ENCODE measurements around the gene PTPRN2.
"Not testable (repeated sequence)": the region's sequence is repeated elsewhere in the genome, so short reads cannot be mapped to it uniquely, and the experiment has no call there.

The PTPRN2 gene

DNA sequence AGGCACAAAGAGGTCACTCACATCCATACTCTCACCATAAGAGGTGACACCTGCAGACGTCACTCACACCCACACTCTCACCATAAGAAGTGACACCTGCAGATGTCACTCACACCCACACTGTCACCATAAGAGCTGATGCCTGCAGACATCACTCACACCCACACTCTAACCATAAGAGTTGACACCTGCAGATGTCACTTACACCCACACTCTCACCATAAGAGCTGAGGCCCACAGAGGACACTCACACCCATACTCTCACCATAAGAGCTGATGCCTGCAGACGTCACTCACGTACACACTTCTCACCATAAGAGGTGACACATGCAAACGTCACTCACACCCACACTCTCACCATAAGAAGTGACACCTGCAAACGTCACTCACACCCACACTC, 255.1 kb downstream of the PTPRN2 start:
- DNase-seq, result not testable (repeated sequence)

DNA sequence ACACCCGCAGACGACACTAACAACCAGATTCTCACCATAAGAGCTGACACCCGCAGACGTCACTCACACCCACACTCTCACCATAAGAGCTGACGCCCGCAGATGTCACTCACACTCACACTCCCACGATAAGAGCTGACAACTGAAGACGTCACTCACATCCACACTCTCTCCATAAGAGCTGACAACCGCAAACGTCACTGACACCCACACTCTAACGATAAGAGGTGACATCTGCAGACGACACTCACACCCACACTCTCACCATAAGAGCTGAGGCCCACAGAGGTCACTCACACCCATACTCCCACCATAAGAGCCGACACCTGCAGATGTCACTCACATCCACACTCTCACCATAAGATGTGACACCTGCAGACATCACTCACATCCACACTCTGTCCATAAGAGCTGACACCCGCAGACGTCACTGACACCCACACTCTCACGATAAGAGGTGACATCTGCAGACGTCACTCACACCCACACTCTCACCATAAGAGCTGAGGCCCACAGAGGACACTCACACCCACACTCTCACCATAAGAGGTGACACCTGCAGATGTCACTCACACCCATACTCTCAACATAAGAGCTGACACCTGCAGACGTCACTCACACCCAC, 255.7 kb downstream of the PTPRN2 start:
- not testable (repeated sequence) for DNase-seq

DNA sequence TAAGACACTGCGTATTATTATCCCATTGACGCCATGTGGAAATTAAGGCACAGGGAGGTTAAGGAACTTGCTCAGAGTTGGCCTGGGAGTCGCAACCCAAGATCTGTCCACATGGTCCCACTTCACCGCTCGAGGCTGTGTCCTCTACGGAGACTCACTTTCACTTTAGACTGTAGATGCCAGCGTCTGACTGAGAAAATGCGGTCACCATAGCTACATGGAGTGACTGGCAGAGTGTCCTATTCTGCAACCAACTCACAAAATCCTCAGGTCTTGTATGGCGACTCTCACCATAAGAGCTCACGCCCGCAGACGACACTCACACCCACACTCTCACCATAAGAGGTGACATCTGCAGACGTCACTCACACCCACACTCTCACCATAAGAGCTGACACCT, 257.9 kb downstream of the PTPRN2 start:
- DNase-seq, result no peak

DNA sequence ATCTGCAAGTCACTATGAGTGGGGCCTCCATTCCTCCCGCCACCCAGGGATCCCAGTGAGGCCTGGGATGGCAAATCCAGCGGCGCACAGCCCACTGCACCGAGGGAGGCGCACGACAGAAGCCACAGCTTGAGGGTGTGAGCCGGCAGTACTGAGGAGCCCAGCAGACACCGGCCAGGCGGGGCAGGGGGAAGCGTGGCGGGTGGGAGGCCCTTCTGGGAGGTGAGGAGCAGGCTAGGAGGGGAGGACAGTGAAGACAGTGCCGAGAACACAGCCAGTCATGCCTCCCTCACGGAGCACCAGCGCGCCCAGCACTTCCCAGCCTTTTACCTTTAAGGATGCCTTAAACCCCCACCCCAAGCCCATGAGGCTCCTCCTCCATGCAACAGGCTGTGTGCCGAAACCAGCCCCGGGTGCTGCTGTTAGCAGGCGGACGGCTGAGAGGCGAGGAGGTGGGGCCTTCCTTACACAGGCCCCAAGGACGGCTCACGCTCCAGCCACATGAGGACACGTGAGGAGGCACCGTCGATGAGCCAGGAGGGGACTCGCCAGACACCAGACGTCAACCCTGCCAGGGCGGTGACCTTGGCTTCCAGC, 258.5 kb downstream of the PTPRN2 start:
- DNase-seq, result no peak

DNA sequence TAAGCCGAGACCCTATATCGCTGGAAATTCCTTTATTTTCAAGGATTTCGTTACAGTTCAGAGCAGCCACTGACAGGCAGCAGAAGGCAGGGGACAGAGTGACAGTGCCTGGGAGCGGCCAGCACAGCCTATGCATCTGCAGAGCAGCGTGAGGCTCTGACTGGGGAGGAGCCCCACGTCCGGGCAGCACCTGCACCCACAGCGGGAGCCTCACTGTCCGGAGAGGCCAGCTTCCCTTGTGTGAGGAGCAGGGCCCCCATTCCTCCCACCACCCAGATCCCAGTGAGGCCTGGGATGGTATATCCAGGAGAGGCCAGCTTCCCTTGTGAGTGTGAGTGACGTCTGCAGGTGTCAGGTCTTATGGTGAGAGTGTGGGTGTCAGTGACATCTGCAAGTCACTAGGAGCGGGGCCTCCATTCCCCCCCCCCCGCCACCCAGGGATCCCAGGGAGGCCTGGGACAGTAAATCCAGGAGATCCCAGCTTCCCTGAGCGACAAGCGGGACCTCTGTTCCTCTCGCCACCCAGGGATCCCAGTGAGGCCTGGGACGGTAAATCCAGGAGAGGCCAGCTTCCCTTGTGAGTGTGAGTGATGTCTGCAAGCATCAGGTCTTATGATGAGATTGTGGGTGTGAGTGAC, 259.1 kb downstream of the PTPRN2 start:
- no peak for DNase-seq

DNA sequence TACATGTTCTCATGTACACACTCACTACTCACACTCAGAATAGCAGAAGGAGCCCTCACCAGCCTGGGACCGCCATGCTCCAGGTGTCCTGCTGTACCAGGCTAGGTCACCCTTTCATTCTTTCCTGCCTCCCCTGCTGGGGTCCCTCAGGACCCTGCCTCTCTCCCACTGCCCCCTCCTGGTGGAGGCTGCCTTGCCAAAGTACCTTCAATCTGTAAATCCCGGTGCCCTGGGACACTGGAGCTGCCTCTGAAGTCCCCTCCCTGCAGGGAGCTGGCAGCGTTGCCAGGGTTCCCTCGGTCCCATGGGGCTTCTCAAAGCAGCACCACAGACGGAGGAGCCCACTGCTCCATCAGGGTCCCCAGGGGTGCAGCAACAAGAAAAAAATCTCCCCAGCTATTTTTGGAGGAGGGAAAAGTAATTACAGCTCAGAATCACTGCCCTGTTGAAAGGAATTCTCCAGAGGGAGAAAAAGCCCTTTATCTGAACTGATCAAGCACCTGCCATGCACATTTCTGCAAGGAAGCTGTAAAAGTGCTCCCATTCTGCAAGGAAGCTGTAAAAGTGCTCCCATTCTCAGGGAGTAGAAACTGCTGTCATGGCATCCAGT, 259.9 kb downstream of the PTPRN2 start:
- DNase-seq, result no peak

DNA sequence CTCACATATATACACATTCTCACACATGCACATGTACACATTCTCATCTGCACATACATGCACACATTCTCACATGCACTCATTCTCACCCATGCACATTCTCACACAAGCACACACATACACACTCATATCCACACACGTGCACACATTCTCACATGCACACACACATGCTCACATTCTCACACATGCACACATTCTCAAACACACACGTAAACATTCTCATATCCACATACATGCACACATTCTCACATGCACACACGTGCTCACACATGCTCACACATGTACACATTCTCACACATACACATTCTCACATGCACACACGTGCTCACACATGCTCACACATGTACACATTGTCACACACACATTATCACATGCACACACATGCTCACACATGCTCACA, 260.6 kb downstream of the PTPRN2 start:
- DNase-seq, result no peak

DNA sequence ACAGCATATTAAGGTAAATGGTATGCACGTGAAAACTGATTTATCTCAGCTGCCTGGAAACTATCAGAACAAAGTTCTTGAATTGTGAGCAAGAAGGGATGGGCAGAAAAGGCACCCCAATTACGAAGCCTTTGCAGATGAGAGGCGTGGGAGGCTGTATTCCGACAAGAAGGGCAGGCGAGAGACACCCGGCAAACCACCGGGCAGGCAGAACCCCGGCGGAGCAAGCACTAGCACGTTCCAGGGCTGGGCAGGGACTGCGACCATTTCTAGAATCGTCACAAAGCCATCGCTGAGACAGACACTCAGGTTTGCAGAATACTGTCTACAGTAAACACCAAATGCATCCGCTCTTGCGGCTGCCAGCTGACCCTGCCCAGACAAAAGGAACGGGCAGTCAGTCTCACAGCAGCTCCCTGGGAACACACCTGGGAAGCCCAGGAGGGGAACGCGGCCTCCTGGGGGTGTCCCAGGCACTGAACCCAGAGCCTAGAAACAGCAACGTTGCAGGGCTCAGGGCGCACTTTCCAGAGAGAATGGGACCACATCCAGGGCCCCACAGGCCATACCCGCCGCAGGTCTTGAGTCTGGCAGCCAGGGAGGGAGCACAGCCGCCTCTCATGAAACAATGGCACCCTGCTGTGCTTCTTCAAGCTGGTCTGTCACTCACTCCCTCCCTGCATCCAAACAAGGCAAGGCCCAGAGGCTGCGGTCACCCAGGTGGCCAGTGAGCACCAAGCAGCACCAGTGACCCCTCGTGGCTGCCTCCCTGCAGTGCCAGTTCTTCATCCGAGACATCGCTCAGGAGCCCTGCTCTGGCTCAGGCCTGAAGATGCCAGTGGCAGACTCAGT, 261.9 kb downstream of the PTPRN2 start:
- no peak for DNase-seq

DNA sequence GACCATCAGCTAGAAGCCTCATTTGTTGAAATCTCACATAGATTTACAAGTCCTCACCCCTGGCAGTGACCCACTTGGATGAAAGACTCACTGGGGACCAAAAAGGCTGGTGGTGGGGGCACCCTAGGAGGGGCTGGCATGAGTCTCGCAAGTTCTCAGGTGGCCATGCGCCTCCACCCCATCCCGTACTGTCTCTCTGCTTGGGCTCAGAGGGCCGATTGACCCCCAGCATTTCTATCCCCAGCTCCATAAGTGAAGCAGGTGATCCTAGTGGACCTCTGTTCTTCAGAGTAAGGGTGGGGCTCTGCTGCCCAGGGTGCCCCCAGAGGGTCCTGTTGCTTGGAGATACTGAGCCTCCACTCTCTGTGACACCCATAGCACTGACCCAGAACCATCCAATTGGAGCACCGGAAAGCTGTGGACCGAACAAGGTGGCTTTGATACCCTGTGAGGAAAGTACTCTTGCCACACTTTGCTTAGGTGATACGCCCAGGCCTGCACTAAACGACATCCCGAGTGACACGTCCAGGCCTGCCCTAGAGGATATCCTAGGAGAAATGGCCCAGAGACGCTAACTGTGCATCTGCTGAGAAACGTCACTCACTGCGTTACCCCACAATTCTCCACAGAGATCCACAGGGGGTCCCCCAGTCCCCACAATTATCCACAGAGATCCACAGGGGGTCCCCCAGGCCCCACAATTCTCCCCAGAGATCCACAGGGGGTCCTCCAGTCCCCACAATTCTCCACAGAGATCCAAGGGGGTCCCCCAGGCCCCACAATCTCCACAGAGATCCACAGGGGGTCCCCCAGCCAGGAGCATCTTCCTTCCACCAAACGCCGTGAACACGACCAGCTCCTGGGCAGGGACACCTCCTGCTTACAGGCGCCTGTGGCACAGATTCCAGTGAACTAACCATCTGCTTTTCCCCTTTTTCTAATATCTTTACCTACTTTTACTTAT, 262.9 kb downstream of the PTPRN2 start:
- DNase-seq, result no peak

DNA sequence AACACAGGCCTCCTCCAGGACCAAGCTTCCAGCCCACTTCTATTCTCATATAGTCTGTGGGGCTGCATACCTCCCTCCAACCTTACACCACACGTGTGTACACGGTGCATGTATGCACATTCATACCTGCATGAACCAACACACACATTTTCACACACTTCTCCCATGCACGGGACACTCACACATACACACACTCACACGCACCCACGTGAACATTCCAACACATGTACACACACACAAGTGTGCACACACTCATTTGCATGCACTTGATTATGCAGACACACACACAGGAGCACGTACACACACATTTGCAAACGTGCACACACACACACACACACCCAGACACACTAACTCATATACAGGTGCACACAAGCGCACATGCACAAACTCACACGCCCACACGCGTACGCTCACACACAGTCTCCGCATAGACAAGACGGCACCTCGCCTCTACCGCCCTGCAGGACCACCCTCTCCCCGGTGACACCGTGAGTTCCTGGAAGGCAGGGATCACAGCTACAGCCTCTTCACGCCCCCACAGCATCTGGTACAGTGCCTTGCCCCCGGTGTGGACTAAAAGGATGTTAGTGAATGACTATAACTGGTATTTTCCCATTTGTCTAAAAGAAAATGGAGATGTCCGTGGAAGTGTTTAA, 263.8 kb downstream of the PTPRN2 start:
- no peak for DNase-seq

DNA sequence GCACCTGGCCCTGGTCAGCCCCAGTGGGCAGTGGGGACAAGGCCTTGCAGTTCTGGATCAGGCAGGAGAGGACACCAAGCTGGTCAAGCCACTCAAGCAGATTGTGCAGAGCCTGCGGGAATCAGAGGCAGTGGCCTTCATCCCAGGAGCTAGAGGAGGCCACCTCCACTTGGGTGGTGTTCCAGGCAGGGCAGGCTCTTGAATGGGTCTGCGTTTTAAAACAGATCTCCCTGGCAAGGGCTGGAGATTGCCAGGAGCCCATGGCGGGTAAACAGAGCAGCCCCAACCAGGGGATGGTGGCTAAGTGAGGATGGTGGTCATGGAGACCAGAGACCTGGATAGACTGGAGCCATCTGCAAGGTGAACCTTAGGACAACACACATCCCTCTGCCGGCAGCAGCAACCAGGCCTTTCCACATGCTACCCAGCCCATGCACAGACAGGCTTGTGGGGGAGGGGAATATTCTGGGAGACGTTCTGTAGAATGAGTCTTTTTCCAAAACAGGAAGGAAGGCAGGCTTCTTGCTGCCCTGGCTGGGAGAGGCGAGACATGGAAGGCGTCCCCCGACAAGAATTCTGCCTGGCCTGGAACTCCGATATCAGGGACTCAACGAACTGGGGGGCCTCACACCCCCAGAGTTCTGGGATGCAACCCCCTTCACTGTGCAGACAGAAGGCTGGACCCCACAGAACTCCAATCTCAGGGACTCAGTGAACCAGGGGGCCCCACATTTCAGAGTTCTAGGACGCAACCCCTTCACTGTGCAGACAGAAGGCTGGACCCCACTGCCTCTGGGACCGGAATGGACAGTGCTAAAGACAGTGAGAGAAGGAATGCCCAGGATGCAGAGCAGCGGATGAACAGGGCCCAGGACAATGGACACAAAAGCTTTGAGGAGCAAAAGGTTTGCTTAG, 264.8 kb downstream of the PTPRN2 start:
- DNase-seq, result no peak

DNA sequence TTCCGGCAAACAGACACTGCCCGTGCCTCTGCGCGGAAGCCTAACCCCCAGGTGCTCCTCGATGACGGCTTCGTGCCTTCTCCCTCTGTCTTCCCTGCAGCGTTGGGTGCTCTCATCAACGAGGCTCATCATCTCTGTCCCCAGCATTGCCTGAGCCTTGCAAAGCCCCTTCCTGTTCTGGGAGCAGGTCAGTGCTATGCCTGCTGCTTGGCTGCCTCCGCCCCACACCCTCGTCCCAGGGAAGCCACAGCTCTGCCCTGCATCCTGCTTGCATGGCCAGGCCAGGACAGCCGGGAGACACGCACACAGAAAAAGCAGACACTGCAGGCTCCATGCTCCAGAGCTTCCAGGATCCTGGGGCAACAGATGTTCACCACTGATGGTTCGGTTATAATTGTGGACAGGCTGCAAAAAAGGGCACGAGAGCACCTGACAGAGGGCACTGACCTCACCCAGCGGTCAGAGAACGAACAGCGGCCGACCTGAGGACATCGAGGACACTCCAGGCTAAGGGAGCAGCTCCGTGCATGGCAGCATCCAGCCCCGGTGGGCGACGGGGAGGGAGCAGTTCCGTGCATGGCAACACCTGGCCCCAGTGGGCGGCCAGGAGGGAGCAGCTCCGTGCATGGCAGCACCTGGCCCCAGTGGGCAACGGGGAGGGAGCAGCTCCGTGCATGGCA, 265.5 kb downstream of the PTPRN2 start:
- no peak for DNase-seq

DNA sequence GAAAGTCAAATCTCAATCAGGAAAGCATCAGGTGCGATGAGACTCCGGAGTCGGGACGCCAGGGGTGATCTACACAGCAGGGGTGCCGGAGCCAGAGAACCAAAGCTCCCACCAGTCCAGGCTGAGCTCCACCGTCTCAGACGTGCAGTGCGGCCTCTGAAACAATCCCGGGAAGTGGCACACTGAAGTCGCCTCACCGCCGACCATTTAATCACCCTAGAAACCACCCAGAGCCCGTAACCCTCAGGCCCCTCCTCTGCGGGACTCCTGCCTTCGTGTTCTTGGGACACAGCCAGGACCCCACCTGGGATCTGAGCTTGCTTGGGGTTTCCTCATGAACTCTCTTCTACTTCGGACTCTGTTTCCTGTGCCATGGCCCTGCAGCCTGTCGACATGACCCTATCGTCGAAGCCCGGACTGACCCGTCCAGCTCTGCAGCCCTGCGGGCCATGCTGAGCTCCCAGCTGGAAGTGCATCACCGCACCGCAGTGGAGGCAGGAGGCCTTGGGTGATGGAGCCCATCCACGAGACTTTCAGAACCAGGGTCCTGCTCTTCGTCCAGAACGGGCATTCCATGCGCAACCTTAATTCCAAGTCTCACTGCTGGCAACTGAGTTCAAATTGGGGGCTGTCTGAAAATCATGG, 266.4 kb downstream of the PTPRN2 start:
- no peak for DNase-seq

DNA sequence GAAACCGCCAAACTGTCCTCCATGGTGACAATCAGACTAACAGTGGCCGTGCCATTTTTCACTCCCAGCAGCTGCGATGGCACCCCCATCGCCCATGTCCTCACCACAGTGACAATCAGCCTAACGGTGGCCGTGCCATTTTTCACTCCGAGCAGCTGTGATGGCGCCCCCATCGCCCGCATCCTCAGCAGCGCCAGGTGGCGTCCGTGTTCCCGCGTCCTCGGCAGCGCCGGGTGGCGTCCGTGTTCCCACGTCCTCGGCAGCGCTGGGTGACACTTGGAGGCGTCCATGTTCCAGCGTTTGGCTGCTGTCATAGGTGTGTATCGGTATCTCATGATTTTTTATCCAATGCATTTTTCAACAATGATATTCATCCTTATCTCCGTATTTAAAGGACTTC, 267.3 kb downstream of the PTPRN2 start:
- DNase-seq, result no peak

DNA sequence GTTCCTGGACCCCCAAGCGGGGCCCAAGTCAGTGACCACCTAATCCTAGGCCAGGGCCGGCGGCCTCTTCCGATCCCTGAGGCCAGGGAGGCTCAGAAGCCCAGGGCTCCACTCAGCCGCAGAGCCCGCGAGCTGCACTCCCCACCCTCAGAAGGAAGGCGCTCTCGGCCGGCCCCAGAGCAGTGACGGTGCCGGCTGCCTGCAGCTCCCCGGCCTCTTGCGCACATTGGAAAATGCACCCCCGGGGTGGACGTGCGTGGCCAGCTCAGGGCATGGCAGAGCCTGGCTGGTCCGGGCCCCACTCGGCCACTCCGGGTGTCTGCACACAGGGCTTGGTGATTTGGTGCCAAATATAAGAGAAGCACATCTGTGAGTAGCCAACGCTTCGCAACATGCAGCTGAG, 269.1 kb downstream of the PTPRN2 start:
- no peak for DNase-seq

DNA sequence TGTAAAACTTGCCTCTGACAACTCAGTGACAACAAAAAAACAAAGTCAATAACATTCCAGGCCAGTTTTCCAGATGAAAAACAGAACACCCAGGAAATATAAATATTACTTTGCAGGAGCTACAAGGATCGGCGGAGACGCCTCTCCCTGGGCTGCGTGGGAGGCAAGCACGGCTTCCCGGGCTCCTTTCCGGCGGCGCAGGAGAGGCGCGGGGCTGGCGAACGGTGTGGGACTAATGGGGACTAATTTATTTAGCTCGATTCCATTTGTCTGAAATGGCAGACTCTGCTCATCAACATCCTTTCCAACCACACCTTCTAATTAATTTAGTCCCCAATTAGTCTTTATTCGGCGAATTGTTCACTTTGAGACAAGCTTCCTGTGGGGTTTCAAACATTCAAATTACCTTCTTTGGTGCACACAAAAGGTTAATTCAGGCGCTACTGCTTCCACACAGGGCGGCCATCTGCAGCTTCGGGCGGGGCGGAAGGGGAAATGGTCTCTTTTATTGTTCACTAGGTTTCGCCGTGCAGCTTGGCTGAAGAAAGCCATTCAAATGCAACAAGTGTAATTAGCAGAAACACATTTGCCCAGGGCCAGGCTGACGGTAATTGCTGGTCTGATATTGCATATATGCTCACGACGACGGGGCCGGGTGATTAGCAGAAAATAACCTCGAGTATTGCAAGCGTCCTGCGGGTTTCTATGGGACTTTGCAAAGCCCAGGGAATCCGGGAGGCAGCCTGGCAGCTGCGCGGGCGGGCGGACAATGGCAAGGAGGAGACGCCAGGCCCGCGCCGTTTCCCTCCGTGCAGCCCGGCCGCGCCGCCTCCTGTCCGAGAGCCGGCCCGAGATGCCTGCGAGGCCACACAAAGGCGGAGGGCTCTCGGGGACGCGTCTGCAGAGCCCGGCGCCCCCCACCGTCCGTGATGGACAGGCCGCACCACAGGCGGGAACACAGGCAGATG, 270.1 kb downstream of the PTPRN2 start:
- DNase-seq, result no peak

DNA sequence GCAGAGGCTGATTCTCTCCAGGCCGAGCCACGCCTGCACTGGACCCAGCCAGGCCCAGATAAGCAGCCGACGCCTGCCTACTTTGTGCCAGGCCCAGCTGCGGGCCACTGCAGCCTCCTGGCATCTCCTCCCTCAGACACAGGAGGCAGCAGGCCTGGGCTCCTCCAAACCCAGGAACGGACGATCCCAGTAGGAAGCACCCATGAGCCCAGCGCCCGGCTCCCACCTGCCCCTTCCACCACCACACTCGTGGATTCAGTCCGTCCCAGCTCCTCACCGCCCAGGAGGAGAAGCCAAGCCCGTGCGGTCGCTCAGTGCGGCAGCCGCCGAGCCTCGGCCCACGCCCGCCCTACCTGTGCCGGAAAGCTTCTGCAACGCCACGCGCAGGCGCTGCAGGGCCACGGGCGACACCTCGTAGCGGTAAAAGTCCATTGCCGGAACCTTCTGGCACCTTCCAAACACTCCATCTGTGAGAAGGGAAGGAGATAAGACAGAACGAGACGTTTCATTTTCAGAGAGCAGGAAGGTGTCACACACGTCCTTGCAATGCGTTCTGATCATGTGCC, 271.1 kb downstream of the PTPRN2 start:
- no peak for DNase-seq

DNA sequence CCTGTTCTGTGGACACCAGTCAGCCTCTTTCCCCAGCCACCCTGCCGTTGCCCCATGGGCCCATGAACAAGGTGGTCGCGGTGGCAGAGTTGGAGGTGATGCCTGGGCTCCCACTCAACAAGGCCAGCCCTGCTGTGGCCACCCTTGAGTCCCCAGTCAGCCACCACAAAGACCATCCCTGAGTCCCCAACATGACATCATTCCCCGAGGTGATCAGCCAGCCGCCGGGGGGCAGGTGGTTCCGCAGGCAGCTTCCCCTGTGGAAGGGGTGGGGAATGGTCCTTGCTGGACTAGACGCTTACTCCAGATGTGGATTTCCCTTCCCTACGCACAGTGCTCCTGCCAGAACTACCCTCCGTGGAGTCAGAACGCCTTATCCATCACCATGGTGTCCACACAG, 271.7 kb downstream of the PTPRN2 start:
- DNase-seq, result no peak

Measured in stimulated activated CD4-positive, alpha-beta T cell treated with anti-CD3 and anti-CD28 coated beads, Interleukin-15, amount 100 ng/mL, for 24 hours (primary cell).